ENCODE results near the gene TSC22D1.

Gene TSC22D1

DNA sequence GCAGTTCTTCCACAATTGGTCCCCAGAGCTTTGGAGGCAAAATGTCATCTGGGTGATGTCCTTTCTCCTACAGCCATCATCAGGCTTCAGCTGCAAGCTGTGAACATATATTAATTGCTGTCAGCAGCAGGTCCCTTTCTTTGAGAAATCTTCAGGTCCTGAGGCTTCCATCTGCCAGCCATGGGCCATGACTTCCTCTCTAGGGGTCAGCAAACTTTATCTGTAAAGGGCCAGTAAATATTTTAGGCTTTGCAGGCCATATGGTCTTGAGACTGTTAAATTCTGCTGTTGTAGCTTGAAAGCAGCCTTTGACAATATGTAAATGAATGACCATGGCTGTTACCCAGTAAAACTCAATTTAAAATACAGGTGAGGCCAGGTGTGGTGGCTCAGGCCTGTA, 175.4 kb downstream of the TSC22D1 start:
- DNase-seq = no peak

DNA sequence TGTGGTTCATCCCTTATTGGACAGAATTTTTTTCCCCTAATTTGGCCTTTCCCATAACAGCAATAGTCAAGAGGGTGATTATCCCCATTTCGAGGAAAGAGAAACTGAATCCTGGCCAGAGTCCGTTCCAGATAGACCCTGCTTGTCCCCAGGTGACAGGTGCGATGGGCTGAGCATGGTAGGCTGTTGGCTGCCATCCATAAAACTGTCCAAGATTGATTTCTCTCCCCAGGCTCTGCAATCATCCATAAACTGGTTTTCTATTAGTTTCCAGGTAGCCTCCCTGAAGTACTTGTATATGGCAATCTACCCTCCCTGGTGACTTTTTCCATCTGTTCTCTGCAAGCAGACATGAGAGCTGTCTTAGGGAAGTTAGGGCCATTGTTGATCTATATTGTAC, 177.1 kb downstream of the TSC22D1 start:
- peak; percentile 52 for DNase-seq

DNA sequence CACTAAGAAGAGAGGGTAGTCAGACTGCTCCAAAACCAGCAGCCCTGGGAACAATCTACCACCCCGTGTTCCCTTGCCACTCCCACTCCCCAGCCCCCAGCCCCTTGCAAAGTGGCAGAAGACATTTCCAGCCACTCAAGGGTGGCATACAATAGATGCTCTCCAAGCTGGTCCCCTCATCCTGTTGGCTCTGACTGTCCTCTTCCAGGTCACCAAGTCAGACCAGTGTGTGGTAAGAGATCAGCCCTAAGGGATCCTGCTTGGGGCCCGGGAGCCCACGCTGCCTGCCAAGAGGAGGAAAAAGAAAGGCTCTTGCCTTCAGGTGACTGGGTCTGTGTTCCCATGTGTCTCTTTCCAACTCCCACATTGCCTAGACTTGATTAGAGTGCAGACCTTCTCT, 177.5 kb downstream of the TSC22D1 start:
- no peak for DNase-seq

DNA sequence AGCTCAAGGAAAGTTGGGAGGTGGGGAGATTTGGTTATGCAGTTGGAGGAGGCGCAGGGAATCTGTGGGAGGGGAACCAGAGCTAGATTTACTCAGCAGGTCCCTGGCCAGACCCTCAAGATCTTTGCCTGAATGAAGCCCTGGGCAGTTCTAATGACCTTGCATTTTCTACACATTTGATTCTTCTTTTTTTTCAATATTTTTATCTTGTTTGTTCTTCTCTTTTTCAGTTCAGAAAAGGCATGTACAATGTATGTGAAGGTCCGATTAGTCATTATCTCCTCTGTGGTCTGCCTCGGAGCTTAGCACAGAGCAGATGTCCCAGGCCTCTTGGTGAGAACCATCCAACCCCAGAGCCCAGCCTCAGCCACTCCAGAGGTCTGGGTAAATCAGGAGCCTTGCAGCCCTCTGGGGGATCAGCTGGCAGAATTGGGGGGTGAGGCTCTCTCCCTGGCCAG, 178.3 kb downstream of the TSC22D1 start:
- no peak for DNase-seq

DNA sequence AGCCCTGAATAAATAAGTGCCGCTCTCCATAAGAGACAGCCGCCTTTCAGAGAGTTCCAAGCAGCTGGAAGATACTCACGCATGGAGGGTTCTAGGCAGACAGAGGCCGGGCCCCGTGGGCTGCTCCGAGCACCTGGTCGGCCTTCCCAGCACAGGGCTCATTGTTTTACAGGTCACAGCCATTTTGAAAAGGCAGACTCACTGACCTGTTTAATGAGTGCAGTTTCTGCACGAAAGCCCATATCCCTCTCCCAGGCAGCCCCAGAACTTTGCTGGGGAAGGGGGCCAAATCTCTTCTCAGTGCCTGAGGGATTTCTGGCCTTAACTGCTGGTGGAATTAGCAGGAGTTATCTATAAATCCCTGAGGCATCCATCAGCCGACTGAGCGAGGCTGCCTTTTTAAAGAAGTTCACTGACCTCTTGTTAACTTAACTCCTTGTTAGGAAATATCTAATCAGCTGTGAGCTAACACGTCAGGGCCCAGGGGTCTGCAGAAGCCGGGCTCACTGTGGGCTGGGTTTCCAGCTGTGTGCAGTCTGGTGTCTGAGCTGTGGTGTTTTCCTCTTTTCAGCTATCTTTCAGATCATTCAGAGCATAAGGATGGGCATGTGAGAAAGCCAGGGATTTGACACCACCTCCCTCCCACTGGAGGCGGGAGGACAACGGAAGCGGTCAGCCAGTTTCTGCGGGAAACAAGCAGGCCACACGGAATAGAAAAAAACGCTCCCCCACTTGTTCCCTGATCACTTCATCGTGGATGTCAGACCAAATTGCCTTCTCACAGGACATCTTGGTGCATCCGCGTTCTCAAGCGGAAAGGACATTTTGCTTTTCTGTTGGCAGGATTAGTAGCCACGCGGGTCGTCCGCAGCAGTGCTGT, 179.2 kb downstream of the TSC22D1 start:
- no peak for DNase-seq

- DNase-seq = no peak
Measured at GRCh38 chr13:44395976-44396694, 180.0 kb downstream of the TSC22D1 start.

DNA sequence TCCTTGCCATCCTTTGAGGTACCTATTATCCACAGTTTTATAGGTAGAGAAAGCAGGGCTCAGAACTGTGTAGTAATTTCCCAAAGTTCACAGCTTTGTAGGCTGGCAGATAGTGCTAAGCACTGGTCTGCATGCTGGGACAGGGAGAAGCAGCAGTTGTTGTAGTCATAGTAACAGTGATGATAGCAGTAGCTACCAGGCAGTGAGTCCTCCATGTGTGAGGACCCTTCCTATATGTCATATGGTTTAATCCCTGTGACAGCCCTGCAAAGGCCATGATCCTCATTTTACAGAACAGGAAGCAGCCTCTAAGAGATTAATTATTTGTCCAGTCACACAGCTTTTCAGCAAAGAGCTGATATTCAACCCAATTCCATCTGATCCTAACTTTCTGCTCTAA, 181.5 kb downstream of the TSC22D1 start:
- DNase-seq = no peak

DNA sequence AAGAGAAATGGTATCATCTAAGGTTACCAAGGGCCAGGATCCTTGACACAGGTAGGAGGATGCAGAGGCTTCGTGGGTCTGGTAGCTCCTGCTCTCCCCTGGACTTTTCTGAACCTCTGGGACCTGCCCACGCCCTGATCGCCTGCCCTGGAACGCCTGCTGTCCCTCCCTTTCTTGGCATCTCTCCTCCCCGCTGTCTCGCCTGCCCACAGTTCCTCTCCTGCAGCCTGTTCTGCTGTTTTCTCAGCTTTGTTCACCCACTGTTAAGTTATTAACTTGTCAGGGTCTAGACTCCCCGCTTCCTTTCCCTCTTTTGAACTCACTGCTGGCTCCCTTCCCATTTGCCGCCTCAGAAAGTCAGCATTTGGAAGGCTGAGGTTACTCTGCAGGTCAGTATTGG, 182.7 kb downstream of the TSC22D1 start:
- DNase-seq = no peak

- no peak for DNase-seq
Measured at GRCh38 chr13:44389876-44390275, 186.3 kb downstream of the TSC22D1 start.

GRCh38 chr13:44389060-44389666, 187.0 kb downstream of the TSC22D1 start:
- no peak for DNase-seq

- no peak for DNase-seq
Measured at GRCh38 chr13:44388427-44389059, 187.6 kb downstream of the TSC22D1 start.

- no peak for DNase-seq
Measured at GRCh38 chr13:44386913-44387556, 189.1 kb downstream of the TSC22D1 start.

- no peak for DNase-seq
Measured at GRCh38 chr13:44385847-44386246, 190.3 kb downstream of the TSC22D1 start.

DNA sequence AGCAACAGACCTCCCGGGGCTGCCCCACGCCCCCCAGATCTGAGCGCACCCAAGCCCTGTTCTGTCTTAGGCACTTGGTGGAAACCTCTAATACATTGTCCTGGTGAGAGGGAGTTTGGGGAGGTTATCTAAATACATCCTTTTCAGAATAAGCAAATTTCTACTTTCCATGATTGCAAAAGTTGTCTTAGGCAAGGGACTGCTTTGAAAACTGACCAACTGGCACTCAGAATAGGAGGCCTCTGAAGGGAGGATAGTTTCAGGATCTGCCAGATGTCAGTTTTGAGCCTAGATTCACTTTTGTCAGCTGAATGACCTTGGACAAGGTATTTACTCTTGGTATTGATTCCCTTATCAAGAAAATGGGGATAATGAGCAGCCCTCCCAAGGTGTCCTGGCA, 190.7 kb downstream of the TSC22D1 start:
- no peak for DNase-seq

GRCh38 chr13:44384778-44385177, 191.4 kb downstream of the TSC22D1 start:
- DNase-seq = no peak

DNA sequence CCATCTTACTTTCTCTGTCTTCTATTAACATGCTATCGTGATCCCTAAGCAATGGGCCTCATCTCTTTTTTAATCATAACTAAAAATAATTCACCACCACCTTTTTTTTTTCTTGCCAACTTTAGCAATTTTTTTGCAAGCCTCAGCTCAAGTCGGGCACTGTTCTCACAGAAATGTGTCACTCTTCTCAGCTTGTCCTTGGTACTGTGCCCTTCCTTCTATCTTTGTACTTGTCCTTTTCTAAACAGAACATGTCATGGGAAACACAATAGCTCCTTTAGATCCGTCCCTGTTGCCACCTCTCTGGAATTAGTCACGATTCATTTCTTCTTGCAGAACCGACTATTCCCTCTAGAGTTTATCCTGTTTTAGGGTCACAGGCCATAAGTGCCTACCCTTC, 192.2 kb downstream of the TSC22D1 start:
- DNase-seq = no peak

DNA sequence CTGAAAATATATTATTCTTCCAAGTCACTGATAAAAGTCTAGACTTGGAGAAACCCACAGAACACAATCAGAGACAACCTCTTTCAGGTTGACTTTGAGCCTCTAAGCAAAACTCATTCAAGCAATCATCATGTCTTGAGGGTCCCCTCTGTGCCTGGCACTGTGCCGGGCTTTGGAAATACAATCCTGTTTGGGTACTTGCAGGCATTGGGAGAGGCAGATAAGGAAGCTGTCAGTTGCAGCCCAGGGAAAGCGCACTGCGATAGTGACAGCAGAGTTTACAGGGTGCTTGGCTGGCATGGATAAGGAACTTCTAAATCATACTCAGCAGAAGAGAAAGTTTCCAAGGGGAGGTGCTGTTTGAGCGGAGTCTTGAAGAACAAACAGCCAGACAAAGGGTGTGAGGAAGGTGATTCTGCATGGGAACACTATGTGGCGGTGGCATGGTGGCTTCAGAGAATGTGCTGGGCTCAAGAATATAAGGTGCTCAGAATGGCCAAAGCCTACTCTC, 193.4 kb downstream of the TSC22D1 start:
- DNase-seq = no peak
